ENCODE results near the gene REC114.

The REC114 gene

DNA sequence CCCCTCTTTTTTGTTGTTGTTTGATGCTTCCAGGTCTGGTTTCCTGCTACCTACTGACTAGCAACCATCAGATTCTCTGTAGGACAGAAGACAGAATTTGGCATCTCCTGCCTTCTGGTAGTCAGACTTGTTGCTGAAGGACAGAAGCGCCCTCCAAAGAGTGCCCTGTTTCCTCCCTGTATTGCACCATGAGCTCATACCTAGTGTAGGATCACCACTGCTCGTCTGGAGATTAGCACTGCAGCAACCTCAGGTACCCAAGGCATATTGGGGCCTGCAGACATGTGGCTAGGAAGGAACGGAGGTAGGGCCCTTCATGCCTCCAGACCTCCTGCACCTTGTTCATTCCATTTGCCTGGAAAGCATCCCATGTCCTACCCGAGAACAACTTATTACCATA lies 112.1 kb downstream of the REC114 start:
- no peak overlapping the region for H3K4me3 ChIP-seq (ENCODE audit: extremely low read depth, insufficient read depth, low read length, poor library complexity, severe bottlenecking)
- H3K27ac ChIP-seq (ENCODE audit: low read depth, low read length, severe bottlenecking), result no peak overlapping the region
- WGBS, 2 experiments (ENCODE audit: insufficient coverage in 2 of 2), result 93 to 96% methylated on average over 4 of the region's 4 CpGs
- peaks cover 38% of the 10 kb centered on the region for H3K36me3 ChIP-seq (ENCODE audit: control insufficient read depth, insufficient read depth, low read length)
- no peaks in the 10 kb centered on the region for H3K4me1 ChIP-seq (ENCODE audit: control insufficient read depth, insufficient read depth, low read length, poor library complexity, severe bottlenecking)
- H3K9me3 ChIP-seq (ENCODE audit: control insufficient read depth, low read length), result no peaks in the 10 kb centered on the region

DNA sequence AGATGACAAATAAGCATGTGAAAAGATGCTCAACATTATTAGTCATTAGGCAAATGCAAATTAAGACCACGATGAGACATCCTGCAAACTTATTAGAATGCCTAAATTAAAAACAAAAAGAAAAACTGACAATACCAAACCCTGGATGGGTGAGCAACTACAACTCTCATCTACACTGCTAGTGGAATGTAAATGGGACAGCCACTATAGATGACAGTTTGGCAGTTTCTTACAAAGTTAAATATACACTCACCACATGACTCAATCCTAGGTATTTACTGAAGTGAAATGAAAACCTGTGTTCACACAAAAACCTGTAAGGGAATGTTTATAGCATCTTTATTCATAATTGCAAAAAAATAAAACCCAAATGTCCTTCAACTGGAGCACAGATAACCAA lies 115.6 kb downstream of the REC114 start:
- H3K9me3 ChIP-seq (ENCODE audit: control insufficient read depth, low read length), result no peaks in the 10 kb centered on the region
- no peaks in the 10 kb centered on the region for H3K4me1 ChIP-seq (ENCODE audit: control insufficient read depth, insufficient read depth, low read length, poor library complexity, severe bottlenecking)
- H3K27ac ChIP-seq (ENCODE audit: low read depth, low read length, severe bottlenecking), result no peak overlapping the region
- peaks cover 64% of the 10 kb centered on the region for H3K36me3 ChIP-seq (ENCODE audit: control insufficient read depth, insufficient read depth, low read length)
- WGBS, 2 experiments (ENCODE audit: insufficient coverage in 2 of 2), result no CpG with 5 or more reads among the region's 1 CpG
- no peak overlapping the region for H3K4me3 ChIP-seq (ENCODE audit: extremely low read depth, insufficient read depth, low read length, poor library complexity, severe bottlenecking)

DNA sequence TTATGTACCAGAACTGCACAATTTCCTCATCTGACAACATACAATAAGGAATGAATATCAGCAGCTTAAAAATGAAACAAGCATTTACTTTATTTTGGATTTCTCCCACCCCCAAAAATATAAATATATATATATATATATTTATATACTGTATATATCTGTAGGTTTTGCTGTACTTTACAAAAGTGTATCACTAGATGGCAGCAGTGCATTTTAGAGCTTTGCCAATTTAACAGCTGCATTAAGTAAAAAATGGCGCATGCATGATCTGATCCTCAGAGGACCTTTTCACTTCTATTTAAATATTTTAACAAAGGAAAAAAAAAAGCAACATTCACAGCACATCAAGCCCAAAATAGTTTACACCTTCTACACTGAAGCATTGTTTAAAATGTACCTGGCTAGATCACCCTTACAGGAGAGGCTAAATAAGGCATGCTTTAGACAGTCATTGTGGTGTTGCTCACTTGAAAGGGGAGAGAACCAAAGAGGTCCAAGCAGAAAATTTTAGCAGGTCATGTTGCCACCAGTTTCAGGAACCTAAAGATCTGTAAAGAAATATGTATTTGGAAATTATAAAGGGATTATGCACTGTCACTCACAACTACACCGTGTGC lies 117.6 kb downstream of the REC114 start:
- Histone ChIP-seq H3K36me3 (ENCODE audit: control insufficient read depth, insufficient read depth, low read length) (peaks cover 79% of the 10 kb centered on the region), H3K9me3 (ENCODE audit: control insufficient read depth, low read length) (no peaks in the 10 kb centered on the region), H3K4me3 (ENCODE audit: extremely low read depth, insufficient read depth, low read length, poor library complexity, severe bottlenecking) (no peak overlapping the region), H3K27ac (ENCODE audit: low read depth, low read length, severe bottlenecking) (peak overlapping the region; percentile 25), H3K4me1 (ENCODE audit: control insufficient read depth, insufficient read depth, low read length, poor library complexity, severe bottlenecking) (peaks cover 14% of the 10 kb centered on the region)
- 100% methylated on average over 1 of the region's 2 CpGs; no CpG with 5 or more reads in 1 of the 2 experiments for WGBS, 2 experiments (ENCODE audit: insufficient coverage in 2 of 2)

DNA sequence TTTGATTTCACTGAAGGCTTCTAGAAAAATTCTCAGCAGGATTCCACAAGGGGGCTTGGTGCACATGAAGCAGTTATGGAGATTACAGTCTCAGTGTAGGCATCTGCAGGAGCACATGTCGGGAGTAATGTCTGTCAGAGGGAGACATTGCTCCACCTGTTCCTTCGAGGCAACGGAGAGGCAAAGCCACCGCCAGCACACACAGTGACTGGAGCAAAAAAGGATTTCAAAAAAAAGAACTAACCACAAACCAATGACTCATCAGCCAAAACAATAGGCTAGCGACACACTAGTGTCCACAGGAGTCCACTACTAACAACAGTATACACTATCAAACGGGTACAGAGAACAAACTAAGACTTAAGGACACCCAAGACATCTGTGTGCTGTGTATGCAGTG lies 121.3 kb downstream of the REC114 start:
- H3K36me3 ChIP-seq (ENCODE audit: control insufficient read depth, insufficient read depth, low read length), result peaks cover 88% of the 10 kb centered on the region
- H3K27ac ChIP-seq (ENCODE audit: low read depth, low read length, severe bottlenecking), result peak overlapping the region; percentile 57
- no peaks in the 10 kb centered on the region for H3K9me3 ChIP-seq (ENCODE audit: control insufficient read depth, low read length)
- H3K4me1 ChIP-seq (ENCODE audit: control insufficient read depth, insufficient read depth, low read length, poor library complexity, severe bottlenecking), result peaks cover 14% of the 10 kb centered on the region
- 70 to 78% methylated on average over 2 to 5 of the region's 6 CpGs for WGBS, 2 experiments (ENCODE audit: insufficient coverage in 2 of 2)
- no peak overlapping the region for H3K4me3 ChIP-seq (ENCODE audit: extremely low read depth, insufficient read depth, low read length, poor library complexity, severe bottlenecking)

DNA sequence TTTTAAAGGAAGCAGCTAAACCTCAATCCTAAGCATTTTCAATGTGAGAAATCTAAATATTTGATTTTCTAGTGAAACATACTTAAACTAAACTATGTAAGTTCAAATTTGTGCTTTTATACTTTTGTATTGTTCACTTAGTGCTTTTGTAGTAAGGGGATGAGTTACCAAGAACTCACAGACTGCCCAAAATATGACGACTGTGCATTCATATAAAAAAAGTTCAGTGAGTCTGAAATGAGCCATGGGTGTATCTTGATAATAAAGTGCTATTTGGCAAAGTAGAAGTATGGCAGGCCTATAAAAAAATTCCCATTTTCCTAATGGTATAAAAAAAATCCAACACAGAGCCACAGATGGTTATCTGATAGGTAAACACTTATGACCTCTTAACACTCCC lies 124.1 kb downstream of the REC114 start:
- Histone ChIP-seq H3K9me3 (ENCODE audit: control insufficient read depth, low read length) (no peaks in the 10 kb centered on the region), H3K36me3 (ENCODE audit: control insufficient read depth, insufficient read depth, low read length) (peaks cover 97% of the 10 kb centered on the region), H3K27ac (ENCODE audit: low read depth, low read length, severe bottlenecking) (no peak overlapping the region), H3K4me3 (ENCODE audit: extremely low read depth, insufficient read depth, low read length, poor library complexity, severe bottlenecking) (no peak overlapping the region), H3K4me1 (ENCODE audit: control insufficient read depth, insufficient read depth, low read length, poor library complexity, severe bottlenecking) (peaks cover 14% of the 10 kb centered on the region)
- WGBS, 2 experiments (ENCODE audit: insufficient coverage in 2 of 2), result no CpG with 5 or more reads among the region's 1 CpG

DNA sequence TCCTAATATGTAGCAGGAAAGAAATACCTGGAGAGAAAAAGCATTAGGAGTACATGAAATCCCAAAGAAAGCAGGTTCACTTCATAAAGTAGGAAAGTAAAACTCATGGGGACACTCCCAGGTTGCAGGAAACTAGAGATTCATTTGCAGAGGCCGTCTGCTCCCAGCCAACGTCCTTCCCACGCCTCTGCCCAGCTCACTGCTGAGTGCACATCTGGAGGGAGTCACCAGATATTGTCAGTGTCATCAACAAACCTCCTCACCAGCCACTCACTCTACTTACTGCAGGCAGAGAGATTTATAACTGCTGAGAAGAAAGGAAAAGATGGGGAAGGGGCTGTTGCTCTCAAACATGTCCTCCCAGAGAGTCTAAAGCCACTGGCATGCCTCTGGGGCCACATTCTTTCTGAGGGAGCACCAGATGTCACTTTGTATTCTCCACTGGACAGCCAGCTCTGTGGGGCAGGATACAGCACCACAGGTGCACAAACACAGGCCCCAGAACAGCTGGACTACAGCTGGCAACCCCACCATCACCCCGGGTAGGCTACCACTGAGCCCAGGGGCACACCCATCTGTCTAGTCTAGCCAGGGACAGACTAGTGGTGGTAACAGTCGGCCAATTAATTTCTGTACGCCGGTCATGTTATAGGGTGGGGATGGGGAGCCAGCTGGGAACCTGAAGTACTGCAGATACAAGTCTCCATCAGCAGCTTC lies 125.8 kb downstream of the REC114 start:
- Histone ChIP-seq H3K36me3 (ENCODE audit: control insufficient read depth, insufficient read depth, low read length) (peaks cover 99% of the 10 kb centered on the region), H3K4me3 (ENCODE audit: extremely low read depth, insufficient read depth, low read length, poor library complexity, severe bottlenecking) (no peak overlapping the region), H3K9me3 (ENCODE audit: control insufficient read depth, low read length) (no peaks in the 10 kb centered on the region), H3K27ac (ENCODE audit: low read depth, low read length, severe bottlenecking) (no peak overlapping the region), H3K4me1 (ENCODE audit: control insufficient read depth, insufficient read depth, low read length, poor library complexity, severe bottlenecking) (peaks cover 14% of the 10 kb centered on the region)
- 88 to 92% methylated on average over 3 to 4 of the region's 7 CpGs for WGBS, 2 experiments (ENCODE audit: insufficient coverage in 2 of 2)

DNA sequence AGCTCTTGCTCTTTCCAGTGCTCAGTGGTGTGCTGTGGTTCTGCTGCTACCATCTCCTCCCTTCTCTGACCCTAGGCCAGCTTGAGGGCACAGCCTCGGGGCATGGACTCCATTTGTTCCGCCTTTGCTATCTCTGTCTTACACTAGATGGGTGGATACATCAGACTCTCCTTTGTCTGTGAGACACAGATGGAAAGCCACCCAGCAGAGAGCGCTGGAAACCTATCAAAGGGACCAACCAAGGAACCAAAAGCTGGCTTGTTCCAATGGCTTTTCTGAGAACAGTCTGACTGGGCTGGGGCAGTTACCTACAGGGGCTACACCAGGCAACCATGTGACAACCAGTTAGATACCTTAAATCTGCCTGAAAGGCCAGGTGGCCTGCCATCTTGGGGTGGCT lies 126.4 kb downstream of the REC114 start:
- peaks cover 100% of the 10 kb centered on the region for H3K36me3 ChIP-seq (ENCODE audit: control insufficient read depth, insufficient read depth, low read length)
- H3K27ac ChIP-seq (ENCODE audit: low read depth, low read length, severe bottlenecking), result no peak overlapping the region
- H3K9me3 ChIP-seq (ENCODE audit: control insufficient read depth, low read length), result no peaks in the 10 kb centered on the region
- no peak overlapping the region for H3K4me3 ChIP-seq (ENCODE audit: extremely low read depth, insufficient read depth, low read length, poor library complexity, severe bottlenecking)
- WGBS, 2 experiments (ENCODE audit: insufficient coverage in 2 of 2), result 90 to 100% methylated on average over 3 of the region's 3 CpGs
- H3K4me1 ChIP-seq (ENCODE audit: control insufficient read depth, insufficient read depth, low read length, poor library complexity, severe bottlenecking), result peaks cover 8% of the 10 kb centered on the region

DNA sequence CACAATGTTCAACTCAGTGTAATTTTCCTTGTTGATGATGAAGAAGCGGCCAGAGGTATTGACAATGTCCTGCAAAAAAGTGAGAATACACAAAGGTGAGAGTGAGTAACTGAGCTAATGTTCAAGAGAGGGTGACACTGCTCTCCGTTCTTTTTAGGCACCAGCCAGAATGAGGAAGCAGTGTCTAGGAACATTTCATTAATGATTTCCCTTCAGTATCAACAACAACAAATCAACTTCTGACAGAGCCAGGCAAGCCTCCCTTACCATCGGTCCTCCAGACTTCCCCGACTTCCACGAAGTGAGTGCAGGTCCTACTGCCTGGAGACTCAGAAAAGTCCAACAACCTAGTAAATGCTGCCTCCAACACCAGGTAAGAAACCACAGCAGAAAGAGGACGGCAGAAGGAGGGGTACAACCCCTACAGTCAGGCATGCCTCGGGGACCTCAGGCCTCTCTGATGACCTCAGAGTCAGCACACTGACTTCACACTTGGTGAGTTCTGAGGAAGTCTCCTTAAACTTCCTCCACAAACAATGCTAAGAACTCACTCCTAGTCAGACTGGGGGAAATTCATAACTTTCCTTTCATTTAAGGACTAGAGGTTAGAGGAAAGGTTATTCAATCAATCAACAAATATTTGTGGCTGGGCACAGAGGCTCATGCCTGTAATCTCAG lies 127.5 kb downstream of the REC114 start:
- no peak overlapping the region for H3K27ac ChIP-seq (ENCODE audit: low read depth, low read length, severe bottlenecking)
- H3K4me1 ChIP-seq (ENCODE audit: control insufficient read depth, insufficient read depth, low read length, poor library complexity, severe bottlenecking), result no peaks in the 10 kb centered on the region
- no peaks in the 10 kb centered on the region for H3K9me3 ChIP-seq (ENCODE audit: control insufficient read depth, low read length)
- no peak overlapping the region for H3K4me3 ChIP-seq (ENCODE audit: extremely low read depth, insufficient read depth, low read length, poor library complexity, severe bottlenecking)
- H3K36me3 ChIP-seq (ENCODE audit: control insufficient read depth, insufficient read depth, low read length), result peaks cover 98% of the 10 kb centered on the region
- WGBS, 2 experiments (ENCODE audit: insufficient coverage in 2 of 2), result 100% methylated on average over 3 to 5 of the region's 7 CpGs

DNA sequence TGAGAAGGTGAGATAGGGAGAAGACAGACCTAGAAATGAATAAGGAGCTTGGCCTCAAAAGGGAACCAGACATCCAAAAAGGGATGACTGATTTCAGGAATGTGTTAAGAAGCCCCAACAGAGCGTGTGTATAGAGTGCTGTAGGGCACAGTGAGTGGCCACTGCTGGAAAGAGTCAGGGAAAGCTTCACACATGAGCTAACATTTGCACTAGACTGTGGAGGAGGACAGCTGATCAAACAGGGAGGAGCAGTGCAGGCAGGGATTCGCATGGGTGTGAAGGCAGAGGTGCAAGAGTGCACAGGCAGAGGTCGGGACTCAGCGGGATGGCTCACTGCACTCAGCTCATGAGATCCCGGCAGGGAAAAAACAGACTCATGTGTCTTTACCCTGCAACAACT lies 128.4 kb downstream of the REC114 start:
- Histone ChIP-seq H3K4me3 (ENCODE audit: extremely low read depth, insufficient read depth, low read length, poor library complexity, severe bottlenecking) (no peak overlapping the region), H3K4me1 (ENCODE audit: control insufficient read depth, insufficient read depth, low read length, poor library complexity, severe bottlenecking) (no peaks in the 10 kb centered on the region), H3K36me3 (ENCODE audit: control insufficient read depth, insufficient read depth, low read length) (peaks cover 98% of the 10 kb centered on the region), H3K9me3 (ENCODE audit: control insufficient read depth, low read length) (no peaks in the 10 kb centered on the region), H3K27ac (ENCODE audit: low read depth, low read length, severe bottlenecking) (no peak overlapping the region)
- 88 to 100% methylated on average over 2 of the region's 5 CpGs for WGBS, 2 experiments (ENCODE audit: insufficient coverage in 2 of 2)

DNA sequence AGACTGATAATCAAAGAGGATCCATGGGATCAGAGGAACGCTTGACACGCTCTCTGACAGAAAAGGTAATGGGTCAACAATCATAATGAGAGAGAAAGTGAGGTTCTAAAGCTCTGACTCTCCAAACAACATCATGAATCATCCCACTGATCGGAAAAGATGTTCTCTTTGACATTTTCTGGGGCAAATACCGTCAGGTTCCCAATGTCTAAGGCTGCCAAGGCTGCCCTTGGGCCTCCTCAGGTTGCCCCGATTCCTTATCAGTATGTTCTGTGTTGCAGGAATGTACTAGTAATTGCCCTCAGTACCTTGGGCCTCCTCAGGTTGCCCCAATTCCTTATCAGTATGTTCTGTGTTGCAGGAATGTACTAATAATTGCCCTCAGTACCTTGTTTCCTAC lies 129.3 kb downstream of the REC114 start:
- H3K4me3 ChIP-seq (ENCODE audit: extremely low read depth, insufficient read depth, low read length, poor library complexity, severe bottlenecking), result no peak overlapping the region
- H3K4me1 ChIP-seq (ENCODE audit: control insufficient read depth, insufficient read depth, low read length, poor library complexity, severe bottlenecking), result no peaks in the 10 kb centered on the region
- no peak overlapping the region for H3K27ac ChIP-seq (ENCODE audit: low read depth, low read length, severe bottlenecking)
- H3K9me3 ChIP-seq (ENCODE audit: control insufficient read depth, low read length), result no peaks in the 10 kb centered on the region
- peaks cover 95% of the 10 kb centered on the region for H3K36me3 ChIP-seq (ENCODE audit: control insufficient read depth, insufficient read depth, low read length)
- 69 to 100% methylated on average over 1 to 5 of the region's 5 CpGs for WGBS, 2 experiments (ENCODE audit: insufficient coverage in 2 of 2)

DNA sequence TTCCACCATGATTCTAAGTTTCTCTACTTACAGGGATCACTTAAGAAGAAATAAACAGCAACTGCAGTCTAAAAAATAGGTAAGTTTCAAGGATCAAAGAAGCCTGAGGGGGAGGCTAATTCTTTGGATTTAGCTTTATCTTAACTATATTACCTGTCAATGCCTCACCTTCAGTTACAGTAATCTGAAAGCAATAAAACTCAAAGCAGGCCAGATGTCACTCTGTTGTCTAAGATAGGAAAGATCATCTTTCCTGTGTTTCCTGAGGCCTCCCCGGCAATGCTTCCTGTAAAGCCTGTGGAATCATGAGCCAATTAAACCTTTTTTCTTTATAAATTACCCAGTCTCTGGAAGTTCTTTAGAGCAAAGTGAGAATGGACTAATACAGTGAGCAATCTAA lies 130.1 kb downstream of the REC114 start:
- H3K9me3 ChIP-seq (ENCODE audit: control insufficient read depth, low read length), result no peaks in the 10 kb centered on the region
- no peaks in the 10 kb centered on the region for H3K4me1 ChIP-seq (ENCODE audit: control insufficient read depth, insufficient read depth, low read length, poor library complexity, severe bottlenecking)
- no peak overlapping the region for H3K27ac ChIP-seq (ENCODE audit: low read depth, low read length, severe bottlenecking)
- peaks cover 94% of the 10 kb centered on the region for H3K36me3 ChIP-seq (ENCODE audit: control insufficient read depth, insufficient read depth, low read length)
- no CpG with 5 or more reads among the region's 1 CpG for WGBS, 2 experiments (ENCODE audit: insufficient coverage in 2 of 2)
- no peak overlapping the region for H3K4me3 ChIP-seq (ENCODE audit: extremely low read depth, insufficient read depth, low read length, poor library complexity, severe bottlenecking)

All from mesodermal cell (in vitro differentiated cells).